ENCODE results near the gene PANK1. TPM values are rescaled to one million over a fixed set of nuclear protein-coding genes. Genes with fewer than 3 reads are reported as not detected.

PANK1 gene
- total RNA-seq, 4 donors from 2014 or later = 4.6 to 51.6 (median 36.1) TPM

GRCh38 chr10:89613582-89613981 is 31.5 kb downstream of the PANK1 start:
- TF ChIP-seq EP300 (IDR thresholded peaks at IDR 0.05; ENCODE audit: low read depth) (no peak), CTCF (IDR thresholded peaks at IDR 0.05) (no peak)
- no peaks in the 10 kb centered on the region for H3K4me1 ChIP-seq
- intact Hi-C loops (cut with DNase I; ENCODE audit: low total_unique reads) = no loop called here
- no peak overlapping the region for H3K27ac ChIP-seq
- peaks cover 0 to 14% (median 0%) of the 10 kb centered on the region in 4 donors for H3K36me3 ChIP-seq
- no peaks in the 10 kb centered on the region for H3K27me3 ChIP-seq
- H3K4me3 ChIP-seq = no peak overlapping the region
- no peak for DNase-seq
- in situ Hi-C loops (cut with MboI; ENCODE audit: low pct_ligation_motif_present in 1 of 4, low pct_unique_long_range_greater_than_20kb in 1 of 4, low sequenced_read_pairs in 3 of 4) = no loop called here
- no peaks in the 10 kb centered on the region for H3K9me3 ChIP-seq
- WGBS, 2 donors (ENCODE audit: low coverage in 1 of 2) = 61 to 80% methylated on average over 3 of the region's 3 CpGs

DNA sequence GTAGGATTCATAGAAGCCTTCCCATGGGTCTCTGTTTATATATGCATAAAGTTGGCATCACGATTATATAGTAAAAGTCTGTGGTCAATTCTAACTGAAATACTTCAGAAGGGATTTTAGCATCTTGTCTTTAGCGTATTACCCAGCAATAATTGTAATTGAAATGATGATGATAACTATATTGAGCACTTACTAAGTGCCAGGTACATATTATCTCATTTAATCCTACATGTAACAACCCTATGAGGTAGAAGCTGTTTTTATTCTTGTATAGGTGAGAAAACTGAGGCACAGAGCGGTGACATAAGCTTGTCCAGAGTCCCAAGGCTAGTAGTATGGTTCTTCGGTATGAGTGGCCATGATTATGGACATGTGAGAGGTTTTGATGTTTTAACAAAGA is 33.8 kb downstream of the PANK1 start:
- H3K9me3 ChIP-seq = no peaks in the 10 kb centered on the region
- peaks cover 0 to 14% (median 0%) of the 10 kb centered on the region in 4 donors for H3K36me3 ChIP-seq
- TF ChIP-seq POLR2AphosphoS5 (IDR thresholded peaks at IDR 0.05) (no peak), CTCF (IDR thresholded peaks at IDR 0.05) (no peak), POLR2A (IDR thresholded peaks at IDR 0.05) (no peak), EP300 (IDR thresholded peaks at IDR 0.05; ENCODE audit: low read depth) (no peak)
- WGBS, 2 donors (ENCODE audit: low coverage in 1 of 2) = 96 to 100% methylated on average over 3 to 4 of the region's 4 CpGs
- intact Hi-C loops (cut with DNase I; ENCODE audit: low total_unique reads) (no loop called here), in situ Hi-C loops (cut with MboI; ENCODE audit: low pct_ligation_motif_present in 1 of 4, low pct_unique_long_range_greater_than_20kb in 1 of 4, low sequenced_read_pairs in 3 of 4) (no loop called here)
- H3K4me3 ChIP-seq = no peak overlapping the region
- no peak for DNase-seq
- H3K27me3 ChIP-seq = no peaks in the 10 kb centered on the region
- no peaks in the 10 kb centered on the region for H3K4me1 ChIP-seq
- H3K27ac ChIP-seq = no peak overlapping the region

DNA sequence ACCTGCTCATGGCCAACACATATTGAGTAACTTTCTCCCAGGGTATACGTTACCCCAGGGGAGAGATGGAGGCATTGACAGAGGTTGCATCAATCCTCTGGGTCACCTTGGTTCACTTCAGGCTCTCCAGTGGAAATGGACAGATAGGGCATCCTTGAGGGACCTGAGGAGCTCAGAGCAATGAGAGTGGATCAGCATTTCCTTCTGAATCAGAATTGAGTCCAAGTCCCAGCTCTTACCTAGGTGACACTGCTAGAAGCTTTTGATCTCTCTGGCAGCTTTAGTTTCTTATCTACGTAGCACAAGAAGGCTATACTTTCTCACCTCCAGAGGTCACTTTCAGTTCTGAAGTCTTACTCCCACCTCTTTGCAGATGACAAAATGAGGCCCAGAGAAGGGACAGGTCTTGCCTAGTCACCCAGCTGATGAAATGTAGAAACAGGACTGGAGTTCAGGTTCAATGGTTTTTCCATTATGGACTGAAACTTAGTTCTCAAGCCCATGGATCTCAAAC is 35.2 kb downstream of the PANK1 start:
- no peaks in the 10 kb centered on the region for H3K27me3 ChIP-seq
- no peak overlapping the region for H3K4me3 ChIP-seq
- 35% methylated on average over 2 of the region's 2 CpGs; no CpG with 5 or more reads in 1 of the 2 donors for WGBS, 2 donors (ENCODE audit: low coverage in 1 of 2)
- H3K27ac ChIP-seq = no peak overlapping the region
- no peaks in the 10 kb centered on the region for H3K9me3 ChIP-seq
- H3K4me1 ChIP-seq = no peaks in the 10 kb centered on the region
- TF ChIP-seq POLR2A (IDR thresholded peaks at IDR 0.05) (no peak), EP300 (IDR thresholded peaks at IDR 0.05; ENCODE audit: low read depth) (no peak), POLR2AphosphoS5 (IDR thresholded peaks at IDR 0.05) (no peak), CTCF (IDR thresholded peaks at IDR 0.05) (no peak)
- H3K36me3 ChIP-seq = peaks cover 0 to 14% (median 0%) of the 10 kb centered on the region in 4 donors
- intact Hi-C loops (cut with DNase I; ENCODE audit: low total_unique reads) (no loop called here), in situ Hi-C loops (cut with MboI; ENCODE audit: low pct_ligation_motif_present in 1 of 4, low pct_unique_long_range_greater_than_20kb in 1 of 4, low sequenced_read_pairs in 3 of 4) (no loop called here)
- DNase-seq = no peak

GRCh38 chr10:89604200-89604599 is 40.8 kb downstream of the PANK1 start:
- in situ Hi-C loops (cut with MboI; ENCODE audit: low pct_ligation_motif_present in 1 of 4, low pct_unique_long_range_greater_than_20kb in 1 of 4, low sequenced_read_pairs in 3 of 4) = no loop called here
- peaks cover 0 to 4% (median 0%) of the 10 kb centered on the region in 4 donors for H3K4me1 ChIP-seq
- H3K36me3 ChIP-seq = peaks cover 0 to under 1% (median 0%) of the 10 kb centered on the region in 4 donors
- no peaks in the 10 kb centered on the region for H3K27me3 ChIP-seq
- intact Hi-C loops (cut with DNase I; ENCODE audit: low total_unique reads) = no loop called here
- H3K27ac ChIP-seq = no peak overlapping the region
- WGBS, 2 donors (ENCODE audit: low coverage in 1 of 2) = 77% methylated on average over 5 of the region's 5 CpGs; no CpG with 5 or more reads in 1 of the 2 donors
- DNase-seq = no peak
- no peaks in the 10 kb centered on the region for H3K9me3 ChIP-seq
- TF ChIP-seq POLR2AphosphoS5 (IDR thresholded peaks at IDR 0.05) = no peak
- no peak for TF ChIP-seq CTCF (IDR thresholded peaks at IDR 0.05)
- no peak for TF ChIP-seq EP300 (IDR thresholded peaks at IDR 0.05; ENCODE audit: low read depth)
- TF ChIP-seq POLR2A (IDR thresholded peaks at IDR 0.05) = no peak
- no peak overlapping the region for H3K4me3 ChIP-seq

Measured in transverse colon (tissue), 4 donors.